H9 (cell line): ENCODE measurements around the gene CDKL4. TPM values are rescaled to one million over a fixed set of nuclear protein-coding genes. Genes with fewer than 3 reads are reported as not detected.

Source experiments
- DNase-seq: peaks from one replicate; pipeline ENCODE4 v3.0.0-alpha.2; 2017
- H2AFZ ChIP-seq: one replicate; pipeline ENCODE4 v1.6.1; 2013; ENCODE audit warnings: mild to moderate bottlenecking, low read length, control low read depth, moderate library complexity
- H2AK5ac ChIP-seq: 2 replicates; pipeline ENCODE4 v1.6.1; 2013; ENCODE audit warnings: low read length, control low read depth, mixed read lengths; ENCODE audit not compliant: insufficient read length
- H2BK120ac ChIP-seq: one replicate; pipeline ENCODE4 v1.6.1; 2013; ENCODE audit warnings: low read depth, mild to moderate bottlenecking, low read length, control low read depth, inconsistent platforms; ENCODE audit not compliant: poor library complexity, severe bottlenecking
- H2BK12ac ChIP-seq: 2 replicates; pipeline ENCODE4 v1.6.1; 2013; ENCODE audit warnings: low read length, control low read depth, mixed read lengths, low read depth; ENCODE audit not compliant: insufficient read length
- H2BK15ac ChIP-seq: 2 replicates; pipeline ENCODE4 v1.6.1; 2013; ENCODE audit warnings: low read depth, low read length, control low read depth
- H2BK20ac ChIP-seq: one replicate; pipeline ENCODE4 v1.6.1; 2013; ENCODE audit warnings: low read depth, mild to moderate bottlenecking, low read length, control low read depth, inconsistent platforms; ENCODE audit not compliant: poor library complexity, severe bottlenecking
- H2BK5ac ChIP-seq: 2 replicates; pipeline ENCODE4 v1.6.1; 2013; ENCODE audit warnings: low read length, control low read depth, mixed read lengths; ENCODE audit not compliant: insufficient read length
- H3K14ac ChIP-seq: 2 replicates; pipeline ENCODE4 v1.6.1; 2013; ENCODE audit warnings: low read length, control low read depth; ENCODE audit not compliant: insufficient read depth
- H3K18ac ChIP-seq: 2 replicates; pipeline ENCODE4 v1.6.1; 2013; ENCODE audit warnings: low read depth, mild to moderate bottlenecking, mixed read lengths, low read length, control low read depth; ENCODE audit not compliant: insufficient read length
- H3K23ac ChIP-seq: 2 replicates; pipeline ENCODE4 v1.6.1; 2013; ENCODE audit warnings: low read length, control low read depth, mixed read lengths, low read depth; ENCODE audit not compliant: insufficient read length
- H3K23me2 ChIP-seq: 2 replicates; pipeline ENCODE4 v1.6.1; 2013; ENCODE audit warnings: low read depth, mild to moderate bottlenecking, mixed read lengths, low read length, control low read depth; ENCODE audit not compliant: insufficient read length, poor library complexity, severe bottlenecking
- H3K27ac ChIP-seq: 2 replicates; pipeline ENCODE4 v1.5.1; 2013; ENCODE audit warnings: low read length, control low read depth, mixed read lengths, low read depth; ENCODE audit not compliant: insufficient read length
- H3K27me3 ChIP-seq: 2 replicates; pipeline ENCODE4 v1.6.1; 2013; ENCODE audit warnings: low read length, control low read depth, inconsistent platforms; ENCODE audit not compliant: insufficient read depth
- H3K4ac ChIP-seq: 2 replicates; pipeline ENCODE4 v1.6.1; 2013; ENCODE audit warnings: low read depth, mild to moderate bottlenecking, control low read depth, inconsistent platforms, low read length, moderate library complexity
- H3K4me1 ChIP-seq: 2 replicates; pipeline ENCODE4 v1.6.1; 2013; ENCODE audit warnings: low read length, control low read depth, inconsistent platforms; ENCODE audit not compliant: insufficient read depth
- H3K4me2 ChIP-seq: 2 replicates; pipeline ENCODE4 v1.6.1; 2013; ENCODE audit warnings: low read length, control low read depth, mixed read lengths; ENCODE audit not compliant: insufficient read length, insufficient read depth
- H3K56ac ChIP-seq: 2 replicates; pipeline ENCODE4 v1.6.1; 2013; ENCODE audit warnings: low read depth, mild to moderate bottlenecking, mixed read lengths, low read length, control low read depth; ENCODE audit not compliant: insufficient read length
- H3K79me1 ChIP-seq: 2 replicates; pipeline ENCODE4 v1.6.1; 2013; ENCODE audit warnings: low read depth, mild to moderate bottlenecking, moderate library complexity, low read length, control low read depth, inconsistent platforms; ENCODE audit not compliant: insufficient read depth, poor library complexity, severe bottlenecking
- H3K79me2 ChIP-seq: 2 replicates; pipeline ENCODE4 v1.6.1; 2013; ENCODE audit warnings: low read length, control low read depth, inconsistent platforms; ENCODE audit not compliant: insufficient read depth
- H3K9ac ChIP-seq: 2 replicates; pipeline ENCODE4 v1.6.1; 2013; ENCODE audit warnings: low read length, control low read depth, mixed read lengths; ENCODE audit not compliant: insufficient read length; ENCODE audit errors: extremely low read depth
- H3K9me3 ChIP-seq: one replicate; pipeline ENCODE4 v1.6.1; 2013; ENCODE audit warnings: low read depth, low read length, inconsistent platforms; ENCODE audit not compliant: control insufficient read depth
- H3T11ph ChIP-seq: one replicate; pipeline ENCODE4 v1.6.1; 2013; ENCODE audit warnings: mild to moderate bottlenecking, low read length, control low read depth, inconsistent platforms
- H4K20me1 ChIP-seq: one replicate; pipeline ENCODE4 v1.6.1; 2013; ENCODE audit not compliant: control insufficient read depth, insufficient read length, insufficient read depth
- H4K5ac ChIP-seq: 2 replicates; pipeline ENCODE4 v1.6.1; 2013; ENCODE audit warnings: low read depth, mild to moderate bottlenecking, mixed read lengths, low read length, control low read depth; ENCODE audit not compliant: insufficient read length
- H4K8ac ChIP-seq: replicated peaks from 2 replicates; pipeline ENCODE4 v1.6.1; 2013; ENCODE audit warnings: low read length, control low read depth, mixed read lengths, low read depth; ENCODE audit not compliant: insufficient read length
- H4K91ac ChIP-seq: 2 replicates; pipeline ENCODE4 v1.6.1; 2013; ENCODE audit warnings: low read depth, mild to moderate bottlenecking, moderate library complexity, mixed read lengths, low read length, control low read depth; ENCODE audit not compliant: insufficient read length
- H3K27ac Mint-ChIP-seq, 3 experiments: 2 replicates in 2 of 3; 3 replicates in 1 of 3; pipeline ENCODE4 v1.8.0; 2020 to 2021; ENCODE audit warnings: mixed read lengths in 3 of 3, mild to moderate bottlenecking in 1 of 3, moderate library complexity in 1 of 3
- H3K27me3 Mint-ChIP-seq: 2 replicates; pipeline ENCODE4 v1.8.0; 2021; ENCODE audit warnings: low read depth, mild to moderate bottlenecking, moderate library complexity, mixed read lengths
- H3K36me3 Mint-ChIP-seq, 3 experiments: 2 replicates in 2 of 3; 3 replicates in 1 of 3; pipeline ENCODE4 v1.8.0; 2020 to 2021; ENCODE audit warnings: low read depth in 3 of 3, mixed read lengths in 3 of 3; ENCODE audit not compliant: insufficient read depth in 1 of 3
- H3K4me1 Mint-ChIP-seq, 2 experiments: 2 replicates each; pipeline ENCODE4 v1.8.0; 2020; ENCODE audit warnings: mixed read lengths in 2 of 2
- H3K4me3 Mint-ChIP-seq, 2 experiments: 2 replicates in 1 of 2; 3 replicates in 1 of 2; pipeline ENCODE4 v1.8.0; 2020 to 2021; ENCODE audit warnings: mild to moderate bottlenecking in 2 of 2, mixed read lengths in 2 of 2, moderate library complexity in 1 of 2
- H3K9me3 Mint-ChIP-seq, 2 experiments: 2 replicates in 1 of 2; 3 replicates in 1 of 2; pipeline ENCODE4 v1.8.0; 2020; ENCODE audit warnings: mild to moderate bottlenecking in 2 of 2, mixed read lengths in 2 of 2, moderate library complexity in 1 of 2
- CTCF ChIP-seq: fragments of 200-600 bp; sonication (generic); conservative IDR thresholded peaks from 3 replicates; pipeline ENCODE4 v1.8.0; 2021; ENCODE audit warnings: antibody characterized with exemption, mild to moderate bottlenecking
- WGBS: extraction: QIAGEN DNeasy Blood & Tissue Kit; methylation state at CpG from one replicate; pipeline ENCODE4 v1.1.7; 2013; ENCODE audit warnings: missing lambda C conversion rate, low lambda C conversion rate, mixed read lengths; ENCODE audit not compliant: insufficient read length; ENCODE audit errors: extremely low coverage; 5-methylcytosine and 5-hydroxymethylcytosine counted together
- total RNA-seq: library from RNA; stranded (reverse); gene quantifications from 2 replicates; pipeline ENCODE4 v1.2.1, GENCODE V29; 2021

The CDKL4 gene
- total RNA-seq, 1 experiment from 2014 or later, result not detected

GRCh38 chr2:39215545-39215944, 28.2 kb downstream of the CDKL4 start:
- Histone ChIP-seq H3K4me2 (no peak overlapping the region), H2BK15ac (no peak overlapping the region), H3K4me1 (peaks cover 2% of the 10 kb centered on the region; the same call in 1 of the 2 replicates), H2BK120ac (no peak overlapping the region), H3K4ac (no peak overlapping the region), H3T11ph (no peak overlapping the region), H3K9me3 (no peaks in the 10 kb centered on the region), H2BK20ac (no peak overlapping the region), H3K9ac (no peak overlapping the region), H4K8ac (no peak overlapping the region), H3K23ac (no peak overlapping the region), H2BK5ac (no peak overlapping the region), H3K56ac (no peak overlapping the region), H3K79me2 (no peaks in the 10 kb centered on the region), H4K20me1 (no peaks in the 10 kb centered on the region), H3K14ac (no peak overlapping the region), H3K23me2 (no peaks in the 10 kb centered on the region), H3K18ac (no peak overlapping the region), H4K91ac (no peak overlapping the region), H3K79me1 (no peaks in the 10 kb centered on the region), H2AK5ac (no peak overlapping the region), H4K5ac (no peak overlapping the region), H2BK12ac (no peak overlapping the region), H3K27me3 (no peaks in the 10 kb centered on the region), H3K27ac (no peak overlapping the region), H2AFZ (no peak overlapping the region)
- H3K36me3 Mint-ChIP-seq, result peaks cover 0 to 4% (median 2%) of the 10 kb centered on the region in 3 experiments; a peak in 1 of 7 replicates
- peaks cover 10 to 12% of the 10 kb centered on the region in 2 experiments for H3K4me1 Mint-ChIP-seq
- WGBS, result no CpG with 5 or more reads among the region's 2 CpGs
- no peak for DNase-seq
- H3K27me3 Mint-ChIP-seq, result no peaks in the 10 kb centered on the region
- H3K4me3 Mint-ChIP-seq, result no peak overlapping the region
- H3K9me3 Mint-ChIP-seq, result peaks cover 0 to 5% of the 10 kb centered on the region in 2 experiments; a peak in 1 of 5 replicates
- TF ChIP-seq CTCF, result no peak
- H3K27ac Mint-ChIP-seq, result no peak overlapping the region
